ENCODE measurements around the gene TRIB2. TPM values are rescaled to one million over a fixed set of nuclear protein-coding genes. Genes with fewer than 3 reads are reported as not detected.

TRIB2 gene
- total and polyA plus RNA-seq, 2 donors from 2014 or later = 29.6 to 69.2 TPM

DNA sequence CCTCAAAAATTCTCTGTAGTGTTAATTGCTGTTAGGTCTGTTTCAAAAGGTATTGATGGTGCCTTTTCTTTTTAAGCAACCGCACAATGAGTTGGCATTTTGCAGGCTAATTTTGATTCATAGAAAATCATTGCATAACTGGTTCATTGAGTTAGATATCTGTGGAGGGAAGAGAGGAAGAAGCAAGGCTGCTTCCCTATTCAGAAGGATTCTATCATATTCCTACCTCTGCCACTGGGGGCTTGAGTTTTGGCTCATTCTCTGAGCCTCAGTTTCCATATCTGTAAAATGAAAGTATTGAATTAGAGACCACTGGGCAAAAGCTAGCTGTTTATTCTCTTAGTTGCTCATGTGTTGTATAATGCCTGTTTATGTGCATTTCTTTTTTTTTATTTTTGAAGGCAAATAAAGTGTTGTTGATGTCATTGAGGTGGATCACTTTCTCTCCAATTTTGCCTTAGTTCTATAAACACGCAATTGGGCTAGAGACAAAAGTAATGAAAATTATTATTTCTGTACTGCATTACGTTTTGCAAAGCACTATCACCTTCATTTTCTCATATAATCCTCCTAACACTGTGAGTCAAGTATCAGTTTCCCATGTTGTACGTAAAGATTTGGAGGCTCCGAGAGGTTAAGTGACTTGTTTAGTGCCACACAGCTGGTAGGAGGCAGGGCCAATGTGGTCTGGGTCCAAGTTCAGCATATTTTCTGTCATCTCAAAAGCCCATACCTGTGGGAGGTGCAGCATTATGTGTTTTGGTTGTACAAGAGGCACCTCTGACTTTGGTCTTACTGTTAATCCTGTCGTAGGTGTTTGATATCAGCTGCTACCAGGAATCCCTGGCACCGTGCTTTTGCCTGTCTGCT lies 5.9 kb downstream of the TRIB2 start:
- peaks cover under 1 to 5% (median 4%) of the 10 kb centered on the region in 3 donors for H3K36me3 ChIP-seq (ENCODE audit: control insufficient read depth in 2 of 3, insufficient read depth in 3 of 3, low read length in 3 of 3)
- intact Hi-C loops (cut with DNase I) = no loop called here
- H3K27ac ChIP-seq (ENCODE audit: low read depth in 2 of 2, low read length in 2 of 2) = peak overlapping the region; percentile 32 to 97
- TF ChIP-seq, protein P1, sequence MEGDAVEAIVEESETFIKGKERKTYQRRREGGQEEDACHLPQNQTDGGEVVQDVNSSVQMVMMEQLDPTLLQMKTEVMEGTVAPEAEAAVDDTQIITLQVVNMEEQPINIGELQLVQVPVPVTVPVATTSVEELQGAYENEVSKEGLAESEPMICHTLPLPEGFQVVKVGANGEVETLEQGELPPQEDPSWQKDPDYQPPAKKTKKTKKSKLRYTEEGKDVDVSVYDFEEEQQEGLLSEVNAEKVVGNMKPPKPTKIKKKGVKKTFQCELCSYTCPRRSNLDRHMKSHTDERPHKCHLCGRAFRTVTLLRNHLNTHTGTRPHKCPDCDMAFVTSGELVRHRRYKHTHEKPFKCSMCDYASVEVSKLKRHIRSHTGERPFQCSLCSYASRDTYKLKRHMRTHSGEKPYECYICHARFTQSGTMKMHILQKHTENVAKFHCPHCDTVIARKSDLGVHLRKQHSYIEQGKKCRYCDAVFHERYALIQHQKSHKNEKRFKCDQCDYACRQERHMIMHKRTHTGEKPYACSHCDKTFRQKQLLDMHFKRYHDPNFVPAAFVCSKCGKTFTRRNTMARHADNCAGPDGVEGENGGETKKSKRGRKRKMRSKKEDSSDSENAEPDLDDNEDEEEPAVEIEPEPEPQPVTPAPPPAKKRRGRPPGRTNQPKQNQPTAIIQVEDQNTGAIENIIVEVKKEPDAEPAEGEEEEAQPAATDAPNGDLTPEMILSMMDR (IDR thresholded peaks at IDR 0.05; ENCODE audit: borderline replicate concordance, extremely low read depth, insufficient read depth) = no peak
- FAIRE-seq (no peak), DNase-seq (no peak)
- H3K4me3 ChIP-seq (ENCODE audit: low read length in 3 of 3) = peak overlapping the region in 2 of 3 donors; percentile 88
- peak overlapping the region in 1 of 3 donors; percentile 27 for H3K9ac ChIP-seq (ENCODE audit: low read length in 3 of 3)
- H3K4me1 ChIP-seq (ENCODE audit: control insufficient read depth in 2 of 3, insufficient read depth in 2 of 3, low read depth in 1 of 3, low read length in 3 of 3) = peaks cover 2 to 35% (median 31%) of the 10 kb centered on the region in 3 donors
- no peaks in the 10 kb centered on the region for H3K9me3 ChIP-seq (ENCODE audit: control insufficient read depth in 2 of 3, insufficient read depth in 1 of 3, low read length in 3 of 3)
- no peaks in the 10 kb centered on the region for H3K27me3 ChIP-seq (ENCODE audit: control insufficient read depth, insufficient read depth, low read length)

DNA sequence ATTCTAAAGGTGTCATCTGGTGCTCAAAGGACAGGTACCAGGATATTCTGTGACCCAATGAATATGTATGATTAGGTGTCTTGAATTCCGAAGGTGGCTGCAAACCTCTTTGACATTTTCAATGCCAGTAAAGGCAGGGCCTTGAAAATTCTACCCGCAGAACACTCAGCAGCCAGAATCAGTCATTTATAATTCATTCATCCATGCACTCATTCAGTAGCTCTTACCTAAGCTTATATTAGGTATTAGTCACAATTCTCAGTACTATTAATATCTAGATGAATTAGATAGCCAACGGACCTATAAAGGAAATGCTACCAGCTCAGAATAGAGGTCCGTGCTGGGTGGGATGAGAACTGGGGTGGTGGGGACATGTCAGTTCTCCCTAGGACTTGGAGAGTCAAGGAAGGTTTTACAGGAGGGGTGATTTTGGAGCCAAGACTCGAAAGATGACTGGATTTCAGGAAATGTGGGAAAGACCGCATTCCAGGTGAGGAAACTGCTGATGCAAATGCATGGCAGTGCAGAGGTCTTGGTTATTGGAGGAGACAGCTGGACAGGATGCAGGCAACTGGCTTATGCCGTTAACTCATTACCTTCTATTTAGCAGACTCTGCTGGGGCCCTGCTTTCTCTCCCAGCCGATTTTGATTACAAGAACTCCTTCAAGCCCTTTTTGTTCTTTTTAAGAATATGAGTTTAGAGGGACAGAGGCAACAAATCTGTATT lies 7.2 kb downstream of the TRIB2 start:
- no peak for DNase-seq
- H3K36me3 ChIP-seq (ENCODE audit: control insufficient read depth in 2 of 3, insufficient read depth in 3 of 3, low read length in 3 of 3) = peaks cover 4 to 7% (median 7%) of the 10 kb centered on the region in 3 donors
- peak overlapping the region in 1 of 3 donors; percentile 27 for H3K9ac ChIP-seq (ENCODE audit: low read length in 3 of 3)
- TF ChIP-seq, protein P1 (IDR thresholded peaks at IDR 0.05; ENCODE audit: borderline replicate concordance, extremely low read depth, insufficient read depth) = no peak
- FAIRE-seq = no peak
- intact Hi-C loops (cut with DNase I) = no loop called here
- peaks cover 2 to 44% (median 35%) of the 10 kb centered on the region in 3 donors for H3K4me1 ChIP-seq (ENCODE audit: control insufficient read depth in 2 of 3, insufficient read depth in 2 of 3, low read depth in 1 of 3, low read length in 3 of 3)
- H3K27me3 ChIP-seq (ENCODE audit: control insufficient read depth, insufficient read depth, low read length) = no peaks in the 10 kb centered on the region
- H3K27ac ChIP-seq (ENCODE audit: low read depth in 2 of 2, low read length in 2 of 2) = peak overlapping the region; percentile 32 to 90
- no peaks in the 10 kb centered on the region for H3K9me3 ChIP-seq (ENCODE audit: control insufficient read depth in 2 of 3, insufficient read depth in 1 of 3, low read length in 3 of 3)
- peak overlapping the region in 1 of 3 donors; percentile 88 for H3K4me3 ChIP-seq (ENCODE audit: low read length in 3 of 3)

DNA sequence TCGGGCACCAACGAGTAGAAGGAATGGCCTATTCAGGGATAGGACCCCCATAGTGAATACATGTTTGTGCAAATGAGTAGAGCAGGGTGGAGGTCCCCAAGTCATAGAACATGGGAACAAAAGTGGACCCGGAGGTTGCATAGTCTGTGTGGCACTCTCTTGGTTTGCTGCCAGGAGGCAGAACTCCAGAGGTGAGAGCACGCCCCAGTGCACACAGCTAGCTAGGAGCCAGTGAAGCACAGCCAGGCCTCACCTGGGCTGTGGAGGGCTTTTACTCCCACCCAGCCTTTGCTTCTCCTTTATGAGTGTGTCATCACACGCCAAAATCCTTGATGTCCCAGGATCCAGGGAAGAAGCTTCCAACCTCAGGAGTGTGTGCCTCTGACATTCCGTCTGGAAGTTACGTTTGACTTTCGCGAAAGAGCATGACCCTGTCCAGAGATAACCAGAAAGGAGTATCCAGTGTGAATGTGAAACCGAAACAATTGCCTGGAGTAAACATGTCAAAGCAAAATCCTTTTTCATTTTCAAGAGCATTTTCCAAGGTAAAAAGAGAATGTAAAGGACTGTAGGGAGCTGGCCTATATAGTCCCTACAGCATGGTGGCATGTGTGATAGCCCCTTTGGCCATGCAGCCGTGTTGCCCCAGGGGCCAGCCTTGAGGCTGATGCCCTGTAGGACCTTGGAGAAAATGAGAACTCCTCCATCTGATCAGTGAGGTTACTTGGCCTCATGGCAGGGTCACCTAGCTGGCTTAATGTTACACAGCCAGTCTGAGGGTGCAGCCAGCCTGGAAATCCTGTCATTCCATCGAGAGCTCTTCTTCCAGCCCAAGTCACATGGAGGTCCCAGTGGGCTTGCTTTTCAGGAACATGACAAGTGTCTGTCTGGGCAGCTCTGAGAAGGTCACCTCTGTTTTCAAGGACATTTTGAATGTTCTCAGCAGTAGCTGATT lies 8.8 kb downstream of the TRIB2 start:
- H3K27ac ChIP-seq (ENCODE audit: low read depth in 2 of 2, low read length in 2 of 2) = peak overlapping the region; percentile 43 to 90
- intact Hi-C loops (cut with DNase I) = no loop called here
- TF ChIP-seq, protein P1 (IDR thresholded peaks at IDR 0.05; ENCODE audit: borderline replicate concordance, extremely low read depth, insufficient read depth) = no peak
- peaks cover 4 to 11% (median 7%) of the 10 kb centered on the region in 3 donors for H3K36me3 ChIP-seq (ENCODE audit: control insufficient read depth in 2 of 3, insufficient read depth in 3 of 3, low read length in 3 of 3)
- peak overlapping the region in 2 of 3 donors; percentile 15 to 50 for H3K9ac ChIP-seq (ENCODE audit: low read length in 3 of 3)
- peak in 4 of 5 donors; percentile 48 to 76 (median 72) for DNase-seq
- no peaks in the 10 kb centered on the region for H3K9me3 ChIP-seq (ENCODE audit: control insufficient read depth in 2 of 3, insufficient read depth in 1 of 3, low read length in 3 of 3)
- peaks cover 2 to 46% (median 35%) of the 10 kb centered on the region in 3 donors for H3K4me1 ChIP-seq (ENCODE audit: control insufficient read depth in 2 of 3, insufficient read depth in 2 of 3, low read depth in 1 of 3, low read length in 3 of 3)
- no peaks in the 10 kb centered on the region for H3K27me3 ChIP-seq (ENCODE audit: control insufficient read depth, insufficient read depth, low read length)
- peak overlapping the region in 2 of 3 donors; percentile 55 to 88 for H3K4me3 ChIP-seq (ENCODE audit: low read length in 3 of 3)
- FAIRE-seq = no peak
